ENCODE results near the gene TMEM145.

Gene TMEM145

GRCh38 chr19:42303876-42304275, 9.2 kb upstream of the TMEM145 start:
- peaks cover 3% of the 10 kb centered on the region; the same call in 1 of the 2 replicates for H3K36me3 ChIP-seq (ENCODE audit: control insufficient read depth, low read length)
- H3F3A ChIP-seq (ENCODE audit: control insufficient read depth, insufficient read depth) = no peaks in the 10 kb centered on the region
- no peak overlapping the region for H3K4me2 ChIP-seq (ENCODE audit: low read length)
- H3K9me2 ChIP-seq (replicated peaks; ENCODE audit: control insufficient read depth, low read length) = no peaks in the 10 kb centered on the region
- peaks cover 6% of the 10 kb centered on the region; the same call in 1 of the 2 replicates for H3K79me2 ChIP-seq (ENCODE audit: control insufficient read depth, low read length)
- H3K27ac ChIP-seq (ENCODE audit: low read depth, low read length) = no peak overlapping the region
- H3K4me1 ChIP-seq (ENCODE audit: control insufficient read depth, low read length) = peaks cover 20% of the 10 kb centered on the region
- H3K9me3 ChIP-seq (ENCODE audit: control insufficient read depth, insufficient read depth, low read length) = no peaks in the 10 kb centered on the region
- no peak for TF ChIP-seq EZH2phosphoT487 (IDR thresholded peaks at IDR 0.05; ENCODE audit: borderline replicate concordance, low read length)
- TF ChIP-seq, protein P1, sequence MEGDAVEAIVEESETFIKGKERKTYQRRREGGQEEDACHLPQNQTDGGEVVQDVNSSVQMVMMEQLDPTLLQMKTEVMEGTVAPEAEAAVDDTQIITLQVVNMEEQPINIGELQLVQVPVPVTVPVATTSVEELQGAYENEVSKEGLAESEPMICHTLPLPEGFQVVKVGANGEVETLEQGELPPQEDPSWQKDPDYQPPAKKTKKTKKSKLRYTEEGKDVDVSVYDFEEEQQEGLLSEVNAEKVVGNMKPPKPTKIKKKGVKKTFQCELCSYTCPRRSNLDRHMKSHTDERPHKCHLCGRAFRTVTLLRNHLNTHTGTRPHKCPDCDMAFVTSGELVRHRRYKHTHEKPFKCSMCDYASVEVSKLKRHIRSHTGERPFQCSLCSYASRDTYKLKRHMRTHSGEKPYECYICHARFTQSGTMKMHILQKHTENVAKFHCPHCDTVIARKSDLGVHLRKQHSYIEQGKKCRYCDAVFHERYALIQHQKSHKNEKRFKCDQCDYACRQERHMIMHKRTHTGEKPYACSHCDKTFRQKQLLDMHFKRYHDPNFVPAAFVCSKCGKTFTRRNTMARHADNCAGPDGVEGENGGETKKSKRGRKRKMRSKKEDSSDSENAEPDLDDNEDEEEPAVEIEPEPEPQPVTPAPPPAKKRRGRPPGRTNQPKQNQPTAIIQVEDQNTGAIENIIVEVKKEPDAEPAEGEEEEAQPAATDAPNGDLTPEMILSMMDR (IDR thresholded peaks at IDR 0.05; ENCODE audit: low read depth, low read length, poor library complexity, severe bottlenecking) = no peak
- no peak overlapping the region for H3K4me3 ChIP-seq (ENCODE audit: low read length)
- H3K27me3 ChIP-seq (ENCODE audit: control insufficient read depth, low read length) = no peaks in the 10 kb centered on the region
- no peaks in the 10 kb centered on the region for H4K20me1 ChIP-seq (ENCODE audit: control insufficient read depth, insufficient read depth, low read depth, low read length)

DNA sequence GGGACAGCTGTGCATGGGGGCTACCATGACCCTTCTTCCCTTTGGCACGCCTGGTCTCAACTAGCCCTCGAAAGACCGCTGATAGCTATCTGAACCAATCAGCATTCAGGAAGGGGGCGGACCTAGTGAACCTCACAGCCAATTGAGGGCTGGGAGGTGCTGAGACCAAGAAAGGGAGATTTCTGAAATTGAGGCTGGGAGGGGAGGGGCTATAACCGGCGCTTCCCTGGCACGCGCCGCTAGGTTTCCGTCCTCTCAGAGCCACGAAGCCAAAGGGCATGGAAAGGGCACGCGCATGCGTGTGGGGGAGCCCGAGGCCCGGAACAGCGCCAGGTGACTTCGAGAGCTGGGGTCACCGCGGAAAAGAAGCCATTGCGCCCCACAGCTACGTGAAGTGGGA, 6.5 kb upstream of the TMEM145 start:
- no peak overlapping the region for H3K27ac ChIP-seq (ENCODE audit: low read depth, low read length)
- H3K4me2 ChIP-seq (ENCODE audit: low read length) = no peak overlapping the region
- H3K9me3 ChIP-seq (ENCODE audit: control insufficient read depth, insufficient read depth, low read length) = no peaks in the 10 kb centered on the region
- H3K36me3 ChIP-seq (ENCODE audit: control insufficient read depth, low read length) = no peaks in the 10 kb centered on the region
- H3K4me3 ChIP-seq (ENCODE audit: low read length) = no peak overlapping the region
- no peaks in the 10 kb centered on the region for H3K9me2 ChIP-seq (replicated peaks; ENCODE audit: control insufficient read depth, low read length)
- peaks cover 4% of the 10 kb centered on the region; the same call in 1 of the 2 replicates for H3K79me2 ChIP-seq (ENCODE audit: control insufficient read depth, low read length)
- no peaks in the 10 kb centered on the region for H3F3A ChIP-seq (ENCODE audit: control insufficient read depth, insufficient read depth)
- no peaks in the 10 kb centered on the region for H4K20me1 ChIP-seq (ENCODE audit: control insufficient read depth, insufficient read depth, low read depth, low read length)
- peaks cover 14% of the 10 kb centered on the region for H3K4me1 ChIP-seq (ENCODE audit: control insufficient read depth, low read length)
- TF ChIP-seq EZH2phosphoT487 (IDR thresholded peaks at IDR 0.05; ENCODE audit: borderline replicate concordance, low read length) = no peak
- TF ChIP-seq, protein P1 (IDR thresholded peaks at IDR 0.05; ENCODE audit: low read depth, low read length, poor library complexity, severe bottlenecking) = no peak
- H3K27me3 ChIP-seq (ENCODE audit: control insufficient read depth, low read length) = no peaks in the 10 kb centered on the region

GRCh38 chr19:42309686-42310085, 3.4 kb upstream of the TMEM145 start:
- Histone ChIP-seq H3K36me3 (ENCODE audit: control insufficient read depth, low read length) (no peaks in the 10 kb centered on the region), H3K4me3 (ENCODE audit: low read length) (no peak overlapping the region)
- TF ChIP-seq EZH2phosphoT487 (IDR thresholded peaks at IDR 0.05; ENCODE audit: borderline replicate concordance, low read length) = no peak
- TF ChIP-seq, protein P1 (IDR thresholded peaks at IDR 0.05; ENCODE audit: low read depth, low read length, poor library complexity, severe bottlenecking) = no peak

More at GRCh38 chr19:42309686-42310085, 3.4 kb upstream of the TMEM145 start:
- no peak overlapping the region for H3K27ac ChIP-seq (ENCODE audit: low read depth, low read length)
- H4K20me1 ChIP-seq (ENCODE audit: control insufficient read depth, insufficient read depth, low read depth, low read length) = no peaks in the 10 kb centered on the region
- H3K9me3 ChIP-seq (ENCODE audit: control insufficient read depth, insufficient read depth, low read length) = no peaks in the 10 kb centered on the region
- peaks cover 19% of the 10 kb centered on the region for H3K4me1 ChIP-seq (ENCODE audit: control insufficient read depth, low read length)
- no peaks in the 10 kb centered on the region for H3K79me2 ChIP-seq (ENCODE audit: control insufficient read depth, low read length)
- H3F3A ChIP-seq (ENCODE audit: control insufficient read depth, insufficient read depth) = 0 out of 2 replicates have a peak, but pooled peaks cover under 1% of the 10 kb centered on the region
- H3K9me2 ChIP-seq (replicated peaks; ENCODE audit: control insufficient read depth, low read length) = no peaks in the 10 kb centered on the region
- H3K27me3 ChIP-seq (ENCODE audit: control insufficient read depth, low read length) = peaks cover 22% of the 10 kb centered on the region
- no peak overlapping the region for H3K4me2 ChIP-seq (ENCODE audit: low read length)
